ENCODE results near the gene OTOP3.

- TF ChIP-seq CTCF (IDR thresholded peaks at IDR 0.05) (no peak), POLR2A (IDR thresholded peaks at IDR 0.05) (no peak)
Measured at GRCh38 chr17:74986206-74986576, 50.5 kb downstream of the OTOP3 start.
